ENCODE results near the gene VSX2. TPM values are rescaled to one million over a fixed set of nuclear protein-coding genes. Genes with fewer than 3 reads are reported as not detected.

The VSX2 gene
- total and polyA plus RNA-seq, 2 experiments from 2014 or later: 0.49 to 0.52 TPM

- no peaks in the 10 kb centered on the region for H3K9me3 Mint-ChIP-seq
- H3F3A ChIP-seq (replicated peaks; ENCODE audit: low read depth): no peaks in the 10 kb centered on the region
- peaks cover 33% of the 10 kb centered on the region for H3K27me3 Mint-ChIP-seq (ENCODE audit: insufficient read depth, low read depth, poor library complexity)
- no peak overlapping the region for H3K4me3 ChIP-seq
- no peak for ATAC-seq
- no peak overlapping the region for H2AFZ ChIP-seq
- peaks cover 8% of the 10 kb centered on the region for H3K4me1 Mint-ChIP-seq
- H3K4me2 ChIP-seq: no peak overlapping the region
- no peaks in the 10 kb centered on the region for H3K9me2 ChIP-seq (ENCODE audit: insufficient read depth)
- H3K36me3 Mint-ChIP-seq (ENCODE audit: low read depth): no peaks in the 10 kb centered on the region
- TF ChIP-seq ZNF331 (CRISPR knock-in tag; IDR thresholded peaks at IDR 0.05; ENCODE audit: low read depth): no peak
- no peak for TF ChIP-seq ZNF114 (CRISPR knock-in tag; IDR thresholded peaks at IDR 0.05)
- TF ChIP-seq EZH2phosphoT487 (IDR thresholded peaks at IDR 0.05; ENCODE audit: unreplicated experiment): no peak
- TF ChIP-seq EZH2 (IDR thresholded peaks at IDR 0.05; ENCODE audit: low read depth, unreplicated experiment): no peak
- TF ChIP-seq JUNB (IDR thresholded peaks at IDR 0.05; ENCODE audit: unreplicated experiment): no peak
- TF ChIP-seq NANOG (IDR thresholded peaks at IDR 0.05; ENCODE audit: borderline replicate concordance): no peak
- no peak for TF ChIP-seq CREB1 (CRISPR knock-in tag; IDR thresholded peaks at IDR 0.05; ENCODE audit: low read depth)
- no peak for TF ChIP-seq ZNF462 (CRISPR knock-in tag; IDR thresholded peaks at IDR 0.05)
- no peak for TF ChIP-seq POLR2AphosphoS5 (IDR thresholded peaks at IDR 0.05; ENCODE audit: low read depth)
- TF ChIP-seq REST (IDR thresholded peaks at IDR 0.05; ENCODE audit: unreplicated experiment): no peak
- no peak for TF ChIP-seq ETS1 (IDR thresholded peaks at IDR 0.05)
- no peak for TF ChIP-seq CTCF (conservative IDR thresholded peaks at IDR 0.05; ENCODE audit: low read depth in 2 of 2)
- no peak for TF ChIP-seq STAT1 (IDR thresholded peaks at IDR 0.05; ENCODE audit: unreplicated experiment)
- no peak for DNase-seq (ENCODE audit: low spot score)
- no peaks in the 10 kb centered on the region for H3K4me1 ChIP-seq (ENCODE audit: insufficient read depth)
- no peaks in the 10 kb centered on the region for H4K20me1 ChIP-seq (replicated peaks; ENCODE audit: insufficient read depth)
- H3K79me2 ChIP-seq (replicated peaks; ENCODE audit: insufficient read depth): no peaks in the 10 kb centered on the region
- no peak overlapping the region for H3K27ac Mint-ChIP-seq
- H3K27ac ChIP-seq (ENCODE audit: low read depth): no peak overlapping the region
- no peak overlapping the region for H3K4me3 Mint-ChIP-seq
- H3K27me3 ChIP-seq (ENCODE audit: insufficient read depth): peaks cover 20% of the 10 kb centered on the region; the same call in 1 of the 2 replicates
- no peaks in the 10 kb centered on the region for H3K36me3 ChIP-seq (ENCODE audit: insufficient read depth)
Observed at GRCh38 chr14:74216671-74217070, 22.6 kb upstream of the VSX2 start.
